SK-N-SH (cell line): ENCODE results near the gene TNK2. TPM values are rescaled to one million over a fixed set of nuclear protein-coding genes. Genes with fewer than 3 reads are reported as not detected.

Experiments used
- CTCF ChIA-PET: fragments of 300-600, 350-600 bp; formaldehyde crosslinking; extraction: SDS; loops from one replicate; lab custom pipeline; 2021; lab: Yijun Ruan, JAX
- POLR2A ChIA-PET: fragments of 350-600 bp; sonication (Branson Sonifier 250); formaldehyde crosslinking; extraction: SDS; loops from one replicate; lab custom pipeline; 2020; ENCODE audit warnings: antibody characterized with exemption, inconsistent platforms; lab: Yijun Ruan, JAX
- DNase-seq: peaks from one replicate; pipeline ENCODE4 v3.0.0; 2012
- H2AFZ ChIP-seq: fragments of 200-600 bp; sonication (generic); 2 replicates; pipeline ENCODE4 v1.8.1; 2016; ENCODE audit warnings: antibody characterized with exemption, mild to moderate bottlenecking, low read depth
- H3F3A ChIP-seq: fragments of 200-600 bp; sonication (generic); replicated peaks from 2 replicates; pipeline ENCODE3; 2016; ENCODE audit warnings: antibody characterized with exemption, mild to moderate bottlenecking; ENCODE audit not compliant: insufficient read depth
- H3K27ac ChIP-seq, 2 experiments: fragments of 200-500 bp in 1 of 2; fragments of 200-600 bp in 1 of 2; sonication (Bioruptor generic) in 1 of 2; sonication (generic), shearing (Covaris generic) in 1 of 2; 2 replicates each; pipeline versions ENCODE4 v1.5.1 to v1.6.1; 2014 to 2016; ENCODE audit warnings: low read depth in 2 of 2, inconsistent platforms in 1 of 2, low read length in 1 of 2, mild to moderate bottlenecking in 1 of 2, mixed read lengths in 1 of 2
- H3K27me3 ChIP-seq: fragments of 200-600 bp; sonication (generic), shearing (Covaris generic); 2 replicates; pipeline ENCODE4 v1.6.1; 2016; ENCODE audit warnings: mixed run types; ENCODE audit not compliant: insufficient read depth
- H3K36me3 ChIP-seq, 2 experiments: fragments of 200-500 bp in 1 of 2; fragments of 200-600 bp in 1 of 2; sonication (Bioruptor generic) in 1 of 2; sonication (generic) in 1 of 2; replicated peaks in 1 of 2; 2 replicates each; pipeline versions ENCODE3 to v1.5.1; 2014 to 2016; ENCODE audit warnings: low read length in 1 of 2, mild to moderate bottlenecking in 1 of 2; ENCODE audit not compliant: insufficient read depth in 2 of 2, control insufficient read depth in 1 of 2
- H3K4me1 ChIP-seq, 2 experiments: fragments of 200-500 bp in 1 of 2; fragments of 200-600 bp in 1 of 2; sonication (Bioruptor generic) in 1 of 2; sonication (generic), shearing (Covaris generic) in 1 of 2; 2 replicates each; pipeline versions ENCODE4 v1.5.1 to v1.6.1; 2014 to 2016; ENCODE audit warnings: low read depth in 1 of 2, low read length in 1 of 2, mixed run types in 1 of 2; ENCODE audit not compliant: insufficient read depth in 2 of 2, control insufficient read depth in 1 of 2
- H3K4me2 ChIP-seq: fragments of 200-600 bp; sonication (generic), shearing (Covaris generic); 2 replicates; pipeline ENCODE4 v1.6.1; 2017; ENCODE audit warnings: mixed run types
- H3K4me3 ChIP-seq, 2 experiments: fragments of 200-500 bp in 1 of 2; fragments of 200-600 bp in 1 of 2; sonication (Bioruptor generic) in 1 of 2; sonication (generic), shearing (Covaris generic) in 1 of 2; 2 replicates each; pipeline versions ENCODE4 v1.5.1 to v1.8.1; 2014 to 2016; ENCODE audit warnings: low read depth in 2 of 2, inconsistent platforms in 1 of 2, low read length in 1 of 2, mild to moderate bottlenecking in 1 of 2, mixed read lengths in 1 of 2, moderate library complexity in 1 of 2
- H3K79me2 ChIP-seq: fragments of 200-600 bp; sonication (generic); 2 replicates; pipeline ENCODE4 v1.8.1; 2017; ENCODE audit warnings: mild to moderate bottlenecking; ENCODE audit not compliant: insufficient read depth
- H3K9ac ChIP-seq: fragments of 200-600 bp; sonication (generic); 2 replicates; pipeline ENCODE4 v1.6.1; 2017; ENCODE audit warnings: mixed run types
- H3K9me2 ChIP-seq: fragments of 200-600 bp; sonication (generic); 2 replicates; pipeline ENCODE4 v1.6.1; 2017; ENCODE audit warnings: mixed run types
- H3K9me3 ChIP-seq: fragments of 200-600 bp; sonication (generic); 2 replicates; pipeline ENCODE4 v1.6.1; 2017; ENCODE audit warnings: mixed run types, mild to moderate bottlenecking, moderate library complexity
- H4K20me1 ChIP-seq: fragments of 200-600 bp; sonication (generic); 2 replicates; pipeline ENCODE4 v1.6.1; 2017; ENCODE audit warnings: mild to moderate bottlenecking, mixed run types; ENCODE audit not compliant: insufficient read depth
- CHD2 ChIP-seq: fragments of 150-350 bp; IDR thresholded peaks from 2 replicates; pipeline ENCODE4 v1.6.1; 2018; ENCODE audit warnings: low read length; ENCODE audit not compliant: partially characterized antibody
- EP300 ChIP-seq, 2 experiments: IDR thresholded peaks; 2 replicates each; pipeline versions ENCODE4 v1.4.0 to v1.6.1; 2012; ENCODE audit warnings: borderline replicate concordance in 1 of 2, low read depth in 1 of 2, low read length in 1 of 2
- FOXJ3 ChIP-seq: sonication (generic); formaldehyde crosslinking; IDR thresholded peaks from 2 replicates; pipeline ENCODE4 v1.5.1; 2020; ENCODE audit warnings: mild to moderate bottlenecking, missing genetic modification reagents
- FOXM1 ChIP-seq: IDR thresholded peaks from 2 replicates; pipeline ENCODE4 v1.4.0; 2012; ENCODE audit warnings: low read depth, mild to moderate bottlenecking
- GABPA ChIP-seq: IDR thresholded peaks from 2 replicates; pipeline ENCODE4 v1.4.0; 2012; ENCODE audit warnings: low read depth, mild to moderate bottlenecking
- GATA2 ChIP-seq: sonication (generic); formaldehyde crosslinking; IDR thresholded peaks from 2 replicates; pipeline ENCODE4 v1.5.0; 2020; ENCODE audit warnings: mild to moderate bottlenecking, missing genetic modification reagents
- JUND ChIP-seq: IDR thresholded peaks from 2 replicates; pipeline ENCODE4 v1.4.0; 2012
- POLR2AphosphoS5 ChIP-seq: IDR thresholded peaks from 2 replicates; pipeline ENCODE4 v1.6.1; 2012; ENCODE audit warnings: low read depth, low read length
- RAD21 ChIP-seq: IDR thresholded peaks from 2 replicates; pipeline ENCODE4 v1.6.1; 2012; ENCODE audit warnings: mild to moderate bottlenecking, low read length
- RCOR1 ChIP-seq: fragments of 150-350 bp; IDR thresholded peaks from 2 replicates; pipeline ENCODE4 v1.6.1; 2017; ENCODE audit warnings: antibody characterized with exemption, low read length
- RFX5 ChIP-seq: IDR thresholded peaks from 2 replicates; pipeline ENCODE4 v1.6.1; 2012; ENCODE audit warnings: mild to moderate bottlenecking, improper control_type of control experiment, low read length
- SIN3A ChIP-seq: IDR thresholded peaks from 2 replicates; pipeline ENCODE4 v1.6.1; 2012; ENCODE audit warnings: low read depth, mild to moderate bottlenecking, low read length, moderate library complexity, borderline replicate concordance
- TAF1 ChIP-seq: IDR thresholded peaks from 2 replicates; pipeline ENCODE4 v1.6.1; 2012; ENCODE audit warnings: low read depth, mild to moderate bottlenecking, low read length, moderate library complexity, borderline replicate concordance
- TCF12 ChIP-seq: IDR thresholded peaks from 2 replicates; pipeline ENCODE4 v1.4.0; 2012
- WGBS: methylation state at CpG from one replicate; pipeline ENCODE4 v1.1.6; 2017; ENCODE audit warnings: low lambda C conversion rate; 5-methylcytosine and 5-hydroxymethylcytosine counted together
- polyA plus RNA-seq, 3 experiments: library from polyadenylated mRNA; depleted of rRNA; stranded (reverse); fragments of >200 nt; gene quantifications; 2 replicates each; pipeline ENCODE4 v1.2.3, GENCODE V29; 2012
- TF ChIP-seq, protein P1 (sequence below): IDR thresholded peaks from 2 replicates; pipeline ENCODE4 v1.4.0; 2012; ENCODE audit warnings: low read depth, borderline replicate concordance

TNK2 gene
- polyA plus RNA-seq, 1 of the 3 experiments (the other 2 are of a cell fraction), result 17.3 TPM

DNA sequence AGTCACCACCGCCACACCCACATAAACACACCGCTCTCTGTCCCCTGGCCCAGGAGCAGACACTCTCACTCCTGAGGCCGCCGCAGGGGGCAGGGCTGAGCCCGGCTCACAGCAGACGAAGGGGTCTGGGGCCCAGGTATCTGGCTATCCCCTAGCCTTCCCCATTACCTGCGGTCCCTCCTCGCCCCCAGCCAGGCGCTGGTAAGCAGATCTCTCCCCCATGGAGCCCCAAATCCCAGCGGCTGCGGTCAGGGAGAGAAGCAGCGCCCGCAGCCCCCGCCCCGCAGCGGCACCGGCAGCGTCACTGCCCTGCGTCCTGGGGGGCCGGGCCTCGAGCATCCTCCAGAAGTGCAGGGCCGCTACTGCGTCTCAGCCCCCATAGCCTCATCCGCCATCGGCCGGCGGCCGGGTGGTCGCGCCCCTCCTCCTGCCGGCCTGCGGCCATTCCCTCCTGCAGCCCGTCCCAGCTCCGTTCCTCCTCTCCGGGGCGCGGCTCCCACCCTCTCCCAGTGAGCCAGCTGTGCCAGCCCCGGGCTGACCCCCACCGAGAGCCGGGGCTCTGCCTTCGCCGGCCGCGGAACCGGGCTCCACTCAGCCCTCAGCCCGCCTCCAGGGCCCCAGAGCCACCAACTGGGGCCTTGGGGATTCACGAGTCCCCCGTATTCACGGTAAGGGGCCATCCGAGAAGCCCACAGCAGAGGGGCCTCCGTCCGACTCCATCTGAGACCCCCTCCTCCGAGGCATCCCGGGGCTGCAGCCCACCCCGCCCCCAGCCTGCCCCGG lies 13.1 kb downstream of the TNK2 start:
- Histone ChIP-seq H3K4me1 (peaks cover 41 to 62% of the 10 kb centered on the region in 2 experiments; a peak in 3 of 4 replicates), H3K9me2 (no peaks in the 10 kb centered on the region), H3K9ac (peak overlapping the region; percentile 76), H3K79me2 (peaks cover 70% of the 10 kb centered on the region), H3K36me3 (no peaks in the 10 kb centered on the region), H3K27ac (peak overlapping the region; percentile 81 to 92), H3F3A (peaks cover 37% of the 10 kb centered on the region), H3K4me2 (peak overlapping the region; percentile 93), H3K9me3 (no peaks in the 10 kb centered on the region), H3K27me3 (no peaks in the 10 kb centered on the region), H2AFZ (peak overlapping the region; percentile 70), H4K20me1 (peaks cover 19% of the 10 kb centered on the region; the same call in 1 of the 2 replicates), H3K4me3 (peak overlapping the region; percentile 80 to 99)
- DNase-seq, result peak; percentile 84
- TF ChIP-seq CHD2 (no peak), RCOR1 (no peak), RFX5 (no peak), RAD21 (no peak), SIN3A (no peak), JUND (no peak)
- TF ChIP-seq, protein P1, sequence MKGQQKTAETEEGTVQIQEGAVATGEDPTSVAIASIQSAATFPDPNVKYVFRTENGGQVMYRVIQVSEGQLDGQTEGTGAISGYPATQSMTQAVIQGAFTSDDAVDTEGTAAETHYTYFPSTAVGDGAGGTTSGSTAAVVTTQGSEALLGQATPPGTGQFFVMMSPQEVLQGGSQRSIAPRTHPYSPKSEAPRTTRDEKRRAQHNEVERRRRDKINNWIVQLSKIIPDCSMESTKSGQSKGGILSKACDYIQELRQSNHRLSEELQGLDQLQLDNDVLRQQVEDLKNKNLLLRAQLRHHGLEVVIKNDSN, result no peak
- no CpG with 5 or more reads among the region's 56 CpGs for WGBS
- ChIA-PET CTCF (interaction anchor here (0.6 to 29.0 kb wide), 28 partner anchors 8 to 301 kb away, joined by 3 to 606 read pairs (median 5); partner anchors contain the start of gene TNK2), POLR2A (interaction anchor here (0.7 to 1.9 kb wide), 3 partner anchors 32 to 36 kb away, joined by 3 to 7 read pairs (median 4); no protein-coding TSS in a partner anchor)

DNA sequence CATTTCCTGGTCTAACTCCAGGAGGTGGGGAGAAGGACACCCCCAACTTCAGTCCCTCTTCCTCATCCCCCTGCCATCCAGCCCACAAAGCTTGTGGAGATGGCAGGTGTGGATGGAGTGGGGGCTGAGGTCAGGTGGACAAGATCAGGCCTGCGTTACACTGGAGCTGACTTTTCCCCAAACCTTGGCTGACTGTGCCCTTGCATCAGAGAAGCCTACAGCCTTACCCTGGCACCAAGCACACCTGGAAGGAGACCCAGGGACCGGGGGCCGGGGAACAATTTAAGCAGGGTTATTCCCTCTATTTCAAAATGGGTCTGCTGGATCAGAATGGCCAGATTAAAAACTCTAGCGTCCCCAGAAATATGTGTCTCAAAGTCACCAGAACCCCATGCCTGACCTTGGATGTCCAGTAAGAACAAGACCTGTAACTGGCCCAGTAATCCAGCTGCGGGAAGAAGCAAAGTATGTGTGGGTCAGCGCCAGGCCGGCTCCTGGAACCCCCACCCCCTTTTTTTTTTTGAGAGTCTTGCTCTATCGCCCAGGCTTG lies 14.4 kb downstream of the TNK2 start:
- H3K79me2 ChIP-seq, result peaks cover 70% of the 10 kb centered on the region

More for the DNA sequence above, 14.4 kb downstream of the TNK2 start:
- H4K20me1 ChIP-seq, result peaks cover 19% of the 10 kb centered on the region; the same call in 1 of the 2 replicates
- peak overlapping the region; percentile 65 to 92; a peak in 3 of 4 replicates for H3K27ac ChIP-seq
- no peak for DNase-seq
- CTCF ChIA-PET, result interaction anchor here (0.9 to 29.0 kb wide), 25 partner anchors 9 to 344 kb away, joined by 3 to 606 read pairs (median 5); partner anchors contain the start of gene TNK2
- POLR2A ChIA-PET, result interaction anchor here (0.6 to 1.9 kb wide), 2 partner anchors 35 to 331 kb away, joined by 3 to 7 read pairs; no protein-coding TSS in a partner anchor
- H3K9me3 ChIP-seq, result no peaks in the 10 kb centered on the region
- no peaks in the 10 kb centered on the region for H3K9me2 ChIP-seq
- H3K4me2 ChIP-seq, result peak overlapping the region; percentile 93
- H3K9ac ChIP-seq, result no peak overlapping the region
- H3K27me3 ChIP-seq, result no peaks in the 10 kb centered on the region
- H3K36me3 ChIP-seq, result no peaks in the 10 kb centered on the region
- H3F3A ChIP-seq, result peaks cover 37% of the 10 kb centered on the region
- H3K4me1 ChIP-seq, result peaks cover 41 to 57% of the 10 kb centered on the region in 2 experiments; a peak in 3 of 4 replicates
- no peak overlapping the region for H2AFZ ChIP-seq
- TF ChIP-seq TAF1, result no peak
- TF ChIP-seq FOXM1, result no peak
- TF ChIP-seq EP300 (IDR thresholded peaks at IDR 0.05; ENCODE audit: borderline replicate concordance in 1 of 2, low read depth in 1 of 2, low read length in 1 of 2), result no peak
- no peak for TF ChIP-seq FOXJ3
- TF ChIP-seq CHD2, result no peak
- no peak for TF ChIP-seq GATA2 (CRISPR knock-in tag)
- TF ChIP-seq POLR2AphosphoS5, result no peak
- TF ChIP-seq TCF12, result no peak
- TF ChIP-seq GABPA, result no peak
- H3K4me3 ChIP-seq, result peak overlapping the region in 1 of 2 experiments; percentile 99; a peak in 3 of 4 replicates
- WGBS, result 76% methylated on average over 3 of the region's 8 CpGs
